HG03175 (cell line): ENCODE measurements around the gene IGSF21.

Experiments
- ATAC-seq: cut with Tn5 transposase; IDR thresholded peaks from one replicate; pipeline ENCODE4 v1.9.1; 2021; ENCODE audit warnings: mild to moderate bottlenecking, moderate library complexity; ENCODE audit not compliant: unreplicated experiment

Gene IGSF21

GRCh38 chr1:18322368-18323032, 214.9 kb downstream of the IGSF21 start:
- no peak for ATAC-seq

- ATAC-seq, result no peak
Observed at GRCh38 chr1:18323259-18323658, 215.7 kb downstream of the IGSF21 start.

GRCh38 chr1:18324246-18324645, 216.6 kb downstream of the IGSF21 start:
- no peak for ATAC-seq

GRCh38 chr1:18325136-18325535, 217.5 kb downstream of the IGSF21 start:
- ATAC-seq, result no peak

- ATAC-seq, result no peak
Observed at GRCh38 chr1:18326211-18326897, 218.8 kb downstream of the IGSF21 start.

- ATAC-seq, result no peak
Observed at GRCh38 chr1:18327650-18328049, 220.1 kb downstream of the IGSF21 start.

GRCh38 chr1:18328803-18329202, 221.2 kb downstream of the IGSF21 start:
- no peak for ATAC-seq

GRCh38 chr1:18329469-18330253, 222.1 kb downstream of the IGSF21 start:
- no peak for ATAC-seq

- ATAC-seq, result no peak
Observed at GRCh38 chr1:18332576-18332975, 225.0 kb downstream of the IGSF21 start.

GRCh38 chr1:18333220-18333619, 225.6 kb downstream of the IGSF21 start:
- no peak for ATAC-seq

GRCh38 chr1:18336801-18337200, 229.2 kb downstream of the IGSF21 start:
- no peak for ATAC-seq

GRCh38 chr1:18337757-18338156, 230.2 kb downstream of the IGSF21 start:
- no peak for ATAC-seq

GRCh38 chr1:18339161-18339560, 231.6 kb downstream of the IGSF21 start:
- ATAC-seq, result no peak

GRCh38 chr1:18340158-18340764, 232.7 kb downstream of the IGSF21 start:
- no peak for ATAC-seq

- ATAC-seq, result no peak
Observed at GRCh38 chr1:18340787-18341186, 233.2 kb downstream of the IGSF21 start.

- no peak for ATAC-seq
Observed at GRCh38 chr1:18341291-18342069, 233.9 kb downstream of the IGSF21 start.

- no peak for ATAC-seq
Observed at GRCh38 chr1:18342744-18343143, 235.1 kb downstream of the IGSF21 start.

- ATAC-seq, result no peak
Observed at GRCh38 chr1:18343581-18343980, 236.0 kb downstream of the IGSF21 start.

- ATAC-seq, result no peak
Observed at GRCh38 chr1:18344755-18345154, 237.2 kb downstream of the IGSF21 start.

- no peak for ATAC-seq
Observed at GRCh38 chr1:18347559-18347958, 240.0 kb downstream of the IGSF21 start.

- no peak for ATAC-seq
Observed at GRCh38 chr1:18348354-18348753, 240.8 kb downstream of the IGSF21 start.
